Measurements from ENCODE around the gene BMAL1. TPM values are rescaled to one million over a fixed set of nuclear protein-coding genes. Genes with fewer than 3 reads are reported as not detected.
"Not testable (repeated sequence)": the region's sequence is repeated elsewhere in the genome, so short reads cannot be mapped to it uniquely, and the experiment has no call there.

BMAL1 gene
- total and polyA plus RNA-seq, 2 donors = 12.2 to 16.4 TPM

DNA sequence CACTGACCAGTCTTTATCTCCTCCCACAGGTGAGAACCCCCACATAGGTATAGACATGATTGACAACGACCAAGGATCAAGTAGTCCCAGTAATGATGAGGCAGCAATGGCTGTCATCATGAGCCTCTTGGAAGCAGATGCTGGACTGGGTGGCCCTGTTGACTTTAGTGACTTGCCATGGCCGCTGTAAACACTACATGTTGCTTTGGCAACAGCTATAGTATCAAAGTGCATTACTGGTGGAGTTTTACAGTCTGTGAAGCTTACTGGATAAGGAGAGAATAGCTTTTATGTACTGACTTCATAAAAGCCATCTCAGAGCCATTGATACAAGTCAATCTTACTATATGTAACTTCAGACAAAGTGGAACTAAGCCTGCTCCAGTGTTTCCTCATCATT lies 109.0 kb downstream of the BMAL1 start:
- WGBS = 93% methylated on average over 2 of the region's 2 CpGs
- DNase-seq (ENCODE audit: extremely low spot score) = no peak
- Histone ChIP-seq H3K36me3 (ENCODE audit: insufficient read depth) (peaks cover 2% of the 10 kb centered on the region), H3K4me1 (ENCODE audit: insufficient read depth) (no peaks in the 10 kb centered on the region), H3K27ac (ENCODE audit: low read depth) (no peak overlapping the region), H3K4me3 (ENCODE audit: low read depth, low read length) (no peak overlapping the region)

DNA sequence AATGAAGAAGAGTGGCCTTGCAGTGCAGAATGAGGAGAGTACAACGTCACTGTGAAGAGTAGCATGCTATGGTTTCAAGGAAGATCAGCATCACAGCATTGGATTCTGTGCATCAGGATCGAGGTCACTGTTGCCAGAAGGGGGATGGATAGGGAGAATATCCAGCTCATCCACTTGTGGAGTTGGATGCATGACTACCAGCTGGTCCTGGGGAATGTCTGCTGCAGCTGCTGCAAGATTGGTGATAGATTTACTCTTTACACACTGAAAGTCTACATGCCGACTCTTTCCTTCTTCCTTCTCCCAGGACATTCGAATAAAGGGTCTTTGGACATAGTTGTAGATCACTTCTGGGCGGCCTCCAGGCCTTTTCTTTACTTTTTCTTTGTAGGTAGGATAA lies 111.2 kb downstream of the BMAL1 start:
- Histone ChIP-seq H3K4me1 (ENCODE audit: insufficient read depth) (no peaks in the 10 kb centered on the region), H3K4me3 (ENCODE audit: low read depth, low read length) (no peak overlapping the region), H3K27ac (ENCODE audit: low read depth) (no peak overlapping the region), H3K36me3 (ENCODE audit: insufficient read depth) (peaks cover 2% of the 10 kb centered on the region)
- 83% methylated on average over 5 of the region's 5 CpGs for WGBS
- no peak for DNase-seq (ENCODE audit: extremely low spot score)

GRCh38 chr11:13391217-13391616 lies 113.6 kb downstream of the BMAL1 start:
- H3K36me3 ChIP-seq (ENCODE audit: insufficient read depth) = no peaks in the 10 kb centered on the region
- no peak overlapping the region for H3K4me3 ChIP-seq (ENCODE audit: low read depth, low read length)
- H3K27ac ChIP-seq (ENCODE audit: low read depth) = no peak overlapping the region
- no peaks in the 10 kb centered on the region for H3K4me1 ChIP-seq (ENCODE audit: insufficient read depth)
- WGBS = 100% methylated on average over 1 of the region's 1 CpG
- no peak for DNase-seq (ENCODE audit: extremely low spot score)

DNA sequence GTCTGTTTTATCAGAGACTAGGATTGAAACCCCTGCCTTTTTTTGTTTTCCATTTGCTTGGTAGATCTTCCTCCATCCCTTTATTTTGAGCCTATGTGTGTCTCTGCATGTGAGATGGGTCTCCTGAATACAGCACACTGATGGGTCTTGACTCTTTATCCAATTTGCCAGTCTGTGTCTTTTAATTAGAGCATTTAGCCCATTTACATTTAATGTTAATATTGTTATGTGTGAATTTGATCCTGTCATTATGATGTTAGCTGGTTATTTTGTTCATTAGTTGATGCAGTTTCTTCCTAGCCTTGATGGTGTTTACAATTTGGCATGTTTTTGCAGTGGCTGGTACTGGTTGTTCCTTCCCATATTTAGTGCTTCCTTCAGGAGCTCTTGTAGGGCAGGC lies 120.7 kb downstream of the BMAL1 start:
- H3K4me3 ChIP-seq (ENCODE audit: low read depth, low read length); H3K36me3 ChIP-seq (ENCODE audit: insufficient read depth); DNase-seq (ENCODE audit: extremely low spot score); H3K27ac ChIP-seq (ENCODE audit: low read depth); H3K4me1 ChIP-seq (ENCODE audit: insufficient read depth): not testable (repeated sequence)

DNA sequence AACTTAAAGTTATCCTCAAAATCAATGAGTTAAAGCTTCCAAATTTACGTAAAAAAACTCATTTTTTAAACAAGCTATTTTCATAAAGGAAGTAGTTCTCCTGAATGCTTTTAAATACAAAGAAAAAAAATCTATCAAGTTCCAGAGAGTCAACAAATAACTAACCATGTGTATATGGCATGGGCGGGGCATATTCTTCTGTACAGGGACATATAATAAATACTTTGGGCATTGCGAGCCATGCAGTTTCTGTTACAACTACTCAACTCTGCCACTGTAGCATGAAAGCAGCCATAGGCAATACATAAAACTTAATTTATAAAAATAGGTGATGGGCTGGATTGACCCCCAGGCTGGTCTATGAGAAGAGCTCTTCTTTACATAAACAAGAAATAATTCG lies 127.6 kb downstream of the BMAL1 start:
- no peak for DNase-seq (ENCODE audit: extremely low spot score)
- WGBS = 94% methylated on average over 4 of the region's 4 CpGs
- H3K27ac ChIP-seq (ENCODE audit: low read depth) = no peak overlapping the region
- H3K4me3 ChIP-seq (ENCODE audit: low read depth, low read length) = no peak overlapping the region
- peaks cover 4% of the 10 kb centered on the region for H3K36me3 ChIP-seq (ENCODE audit: insufficient read depth)
- H3K4me1 ChIP-seq (ENCODE audit: insufficient read depth) = no peaks in the 10 kb centered on the region

GRCh38 chr11:13415201-13415600 lies 137.6 kb downstream of the BMAL1 start:
- 91% methylated on average over 3 of the region's 3 CpGs for WGBS
- no peak for DNase-seq (ENCODE audit: extremely low spot score)
- Histone ChIP-seq H3K4me3 (ENCODE audit: low read depth, low read length) (no peak overlapping the region), H3K36me3 (ENCODE audit: insufficient read depth) (peaks cover 4% of the 10 kb centered on the region), H3K27ac (ENCODE audit: low read depth) (no peak overlapping the region), H3K4me1 (ENCODE audit: insufficient read depth) (no peaks in the 10 kb centered on the region)

DNA sequence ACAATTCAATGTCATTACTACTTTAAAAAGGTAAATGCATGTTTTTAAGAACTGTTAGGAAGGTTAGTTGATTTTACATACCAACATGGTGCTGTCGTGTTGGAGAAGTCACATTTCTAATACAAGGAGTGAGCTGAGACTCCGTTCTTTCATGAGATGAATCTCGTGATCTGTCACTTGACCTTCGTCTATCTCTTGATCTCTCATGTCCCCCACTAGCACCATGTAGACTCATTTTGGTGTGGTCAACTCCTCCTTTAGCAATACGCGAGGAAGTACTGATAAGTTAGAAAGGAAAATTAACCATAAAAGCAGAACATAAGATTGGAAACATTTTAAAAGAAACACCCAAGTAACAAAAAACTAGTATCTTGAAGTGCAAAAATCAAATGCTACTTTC lies 144.0 kb downstream of the BMAL1 start:
- Histone ChIP-seq H3K4me3 (ENCODE audit: low read depth, low read length) (no peak overlapping the region), H3K27ac (ENCODE audit: low read depth) (no peak overlapping the region), H3K4me1 (ENCODE audit: insufficient read depth) (no peaks in the 10 kb centered on the region), H3K36me3 (ENCODE audit: insufficient read depth) (no peaks in the 10 kb centered on the region)
- no peak for DNase-seq (ENCODE audit: extremely low spot score)
- WGBS = 93% methylated on average over 6 of the region's 6 CpGs

GRCh38 chr11:13423372-13423771 lies 145.8 kb downstream of the BMAL1 start:
- no peak overlapping the region for H3K4me3 ChIP-seq (ENCODE audit: low read depth, low read length)
- 69% methylated on average over 6 of the region's 6 CpGs for WGBS

DNA sequence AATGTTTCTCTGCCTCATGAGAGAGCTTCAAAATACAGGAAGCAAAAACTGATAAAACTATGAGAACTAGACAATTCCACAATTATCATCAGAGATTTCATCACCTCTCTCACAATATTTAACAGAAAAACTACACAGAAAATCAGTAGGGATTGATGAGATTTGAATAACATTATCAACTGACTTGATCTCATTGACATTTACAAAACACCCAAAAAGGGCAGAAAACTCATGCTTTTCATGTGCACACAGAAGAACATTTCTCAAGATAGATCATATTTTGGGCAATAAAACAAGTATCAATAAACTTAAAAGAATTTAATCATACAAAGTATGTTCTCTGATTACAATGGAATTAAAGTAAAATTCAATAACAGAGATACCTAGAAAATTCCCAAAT lies 149.8 kb downstream of the BMAL1 start:
- no peak for DNase-seq (ENCODE audit: extremely low spot score)
- no peaks in the 10 kb centered on the region for H3K4me1 ChIP-seq (ENCODE audit: insufficient read depth)
- H3K4me3 ChIP-seq (ENCODE audit: low read depth, low read length) = no peak overlapping the region
- no peaks in the 10 kb centered on the region for H3K36me3 ChIP-seq (ENCODE audit: insufficient read depth)
- H3K27ac ChIP-seq (ENCODE audit: low read depth) = no peak overlapping the region

More at GRCh38 chr11:13423372-13423771, 145.8 kb downstream of the BMAL1 start:
- Histone ChIP-seq H3K36me3 (ENCODE audit: insufficient read depth) (no peaks in the 10 kb centered on the region), H3K4me1 (ENCODE audit: insufficient read depth) (no peaks in the 10 kb centered on the region), H3K27ac (ENCODE audit: low read depth) (no peak overlapping the region)
- no peak for DNase-seq (ENCODE audit: extremely low spot score)

GRCh38 chr11:13429288-13429687 lies 151.7 kb downstream of the BMAL1 start:
- H3K4me1 ChIP-seq (ENCODE audit: insufficient read depth) = no peaks in the 10 kb centered on the region
- WGBS = 99% methylated on average over 1 of the region's 1 CpG
- no peak overlapping the region for H3K27ac ChIP-seq (ENCODE audit: low read depth)

DNA sequence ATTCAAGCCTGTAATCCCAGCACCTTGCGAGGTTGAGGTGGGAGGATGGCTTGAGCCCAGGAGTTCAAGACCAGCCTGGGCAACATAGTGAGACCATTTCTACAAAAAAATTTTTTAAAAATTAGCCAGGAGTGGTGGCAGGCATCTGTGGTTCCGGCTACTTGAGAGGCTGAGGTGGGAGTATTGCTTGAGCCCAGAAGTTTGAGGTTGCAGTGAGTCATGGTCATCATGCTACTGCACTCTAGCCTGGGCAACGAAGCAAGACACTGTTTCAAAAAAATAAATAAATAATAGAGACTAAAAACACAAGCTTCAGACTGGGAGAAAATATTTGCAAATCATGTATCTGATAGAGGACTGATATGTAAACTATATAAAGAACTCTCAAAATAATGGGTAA lies 152.2 kb downstream of the BMAL1 start:
- H3K4me1 ChIP-seq (ENCODE audit: insufficient read depth) = no peaks in the 10 kb centered on the region
- H3K4me3 ChIP-seq (ENCODE audit: low read depth, low read length) = no peak overlapping the region
- H3K36me3 ChIP-seq (ENCODE audit: insufficient read depth) = no peaks in the 10 kb centered on the region
- no peak for DNase-seq (ENCODE audit: extremely low spot score)
- WGBS = 99% methylated on average over 3 of the region's 3 CpGs
- H3K27ac ChIP-seq (ENCODE audit: low read depth) = no peak overlapping the region

More at GRCh38 chr11:13429288-13429687, 151.7 kb downstream of the BMAL1 start:
- Histone ChIP-seq H3K4me3 (ENCODE audit: low read depth, low read length) (no peak overlapping the region), H3K36me3 (ENCODE audit: insufficient read depth) (no peaks in the 10 kb centered on the region)
- no peak for DNase-seq (ENCODE audit: extremely low spot score)

DNA sequence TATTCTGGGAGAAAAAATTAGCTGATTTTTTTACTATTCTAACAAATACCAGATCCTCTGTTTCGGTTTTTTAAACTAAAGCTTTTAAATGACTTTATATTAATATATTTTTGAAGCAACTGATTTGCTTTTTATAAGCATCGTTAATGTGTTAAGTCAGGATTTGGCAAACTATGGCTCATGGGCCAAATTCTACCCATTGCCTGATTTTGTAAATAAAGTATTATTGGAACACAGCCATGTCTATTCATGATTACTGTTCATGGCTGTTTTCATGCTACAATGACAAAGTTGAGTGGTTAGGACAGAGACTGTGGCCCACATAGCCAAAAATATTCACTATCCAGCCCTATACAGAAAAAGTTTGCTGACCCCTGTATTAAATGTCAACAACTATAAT lies 155.8 kb downstream of the BMAL1 start:
- Histone ChIP-seq H3K4me1 (ENCODE audit: insufficient read depth) (no peaks in the 10 kb centered on the region), H3K4me3 (ENCODE audit: low read depth, low read length) (no peak overlapping the region), H3K27ac (ENCODE audit: low read depth) (no peak overlapping the region), H3K36me3 (ENCODE audit: insufficient read depth) (no peaks in the 10 kb centered on the region)
- 98% methylated on average over 2 of the region's 2 CpGs for WGBS
- DNase-seq (ENCODE audit: extremely low spot score) = no peak

GRCh38 chr11:13434247-13435205 lies 156.9 kb downstream of the BMAL1 start:
- Histone ChIP-seq H3K27ac (ENCODE audit: low read depth) (no peak overlapping the region), H3K4me1 (ENCODE audit: insufficient read depth) (no peaks in the 10 kb centered on the region), H3K36me3 (ENCODE audit: insufficient read depth) (no peaks in the 10 kb centered on the region), H3K4me3 (ENCODE audit: low read depth, low read length) (no peak overlapping the region)
- WGBS = 94% methylated on average over 6 of the region's 6 CpGs
- DNase-seq (ENCODE audit: extremely low spot score) = no peak

GRCh38 chr11:13436836-13437235 lies 159.2 kb downstream of the BMAL1 start:
- H3K27ac ChIP-seq (ENCODE audit: low read depth); H3K36me3 ChIP-seq (ENCODE audit: insufficient read depth); H3K4me3 ChIP-seq (ENCODE audit: low read depth, low read length); H3K4me1 ChIP-seq (ENCODE audit: insufficient read depth); DNase-seq (ENCODE audit: extremely low spot score): not testable (repeated sequence)
- WGBS = 93% methylated on average over 7 of the region's 7 CpGs
